ENCODE results near the gene UQCRC2.
"Not testable (repeated sequence)": the region's sequence is repeated elsewhere in the genome, so short reads cannot be mapped to it uniquely, and the experiment has no call there.

GRCh38 chr16:21936216-21936615 is 16.9 kb upstream of the UQCRC2 start:
- TF ChIP-seq CTCF, POLR2A, EP300 (IDR thresholded peaks at IDR 0.05): not testable (repeated sequence)
